SK-N-MC (cell line): ENCODE measurements around the gene MYO16.

Source experiments
- EZH2 ChIP-seq: fragments of 200-600 bp; sonication (generic); IDR thresholded peaks from one replicate; pipeline ENCODE4 v1.6.1; 2017; ENCODE audit warnings: antibody characterized with exemption
- POLR2AphosphoS5 ChIP-seq: IDR thresholded peaks from 2 replicates; pipeline ENCODE4 v1.6.1; 2012; ENCODE audit warnings: mild to moderate bottlenecking, low read depth, low read length, borderline replicate concordance

- TF ChIP-seq EZH2 (no peak), POLR2AphosphoS5 (no peak)
Measured at GRCh38 chr13:108728370-108728769, 99.0 kb downstream of the MYO16 start.
